Stomach (tissue), 9 donors: ENCODE measurements around the gene EFNB1. TPM values are rescaled to one million over a fixed set of nuclear protein-coding genes. Genes with fewer than 3 reads are reported as not detected.

Source experiments
- DNase-seq, 2 donors: peaks; one replicate each; pipeline versions ENCODE4 v3.0.0 to v3.0.0-alpha.2; 2013 to 2019
- H3K27ac ChIP-seq, 5 donors: fragments of 200-600 bp in 4 of 5; sonication (generic) in 4 of 5; one replicate each; pipeline ENCODE4 v1.5.1; 2013 to 2019; ENCODE audit warnings: mild to moderate bottlenecking in 1 of 5, moderate library complexity in 1 of 5
- H3K27me3 ChIP-seq, 3 donors: fragments of 200-600 bp; sonication (generic); one replicate each; pipeline ENCODE4 v1.5.1; 2017 to 2019; ENCODE audit warnings: mixed run types in 1 of 3
- H3K36me3 ChIP-seq, 4 donors: fragments of 200-600 bp; sonication (generic); 1 replicate in 3 of 4; 2 replicates in 1 of 4; pipeline ENCODE4 v1.5.1; 2016 to 2019
- H3K4me1 ChIP-seq, 4 donors: fragments of 200-600 bp; sonication (generic); one replicate each; pipeline ENCODE4 v1.5.1; 2016 to 2019
- H3K4me3 ChIP-seq, 4 donors: fragments of 200-600 bp; sonication (generic) in 3 of 4; one replicate each; pipeline ENCODE4 v1.5.1; 2016 to 2019; ENCODE audit warnings: mild to moderate bottlenecking in 1 of 4
- H3K9me3 ChIP-seq, 4 donors: fragments of 200-600 bp; sonication (generic); one replicate each; pipeline ENCODE4 v1.5.1; 2016 to 2019
- EP300 ChIP-seq: sonication (generic); formaldehyde crosslinking; IDR thresholded peaks from one replicate; pipeline ENCODE4 v1.6.1; 2017; ENCODE audit warnings: antibody characterized with exemption
- POLR2A ChIP-seq, 4 donors: fragments of 450-650 bp; IDR thresholded peaks; one replicate each; pipeline ENCODE4 v1.6.1; 2016; ENCODE audit warnings: antibody characterized with exemption in 4 of 4, control low read depth in 2 of 4, mild to moderate bottlenecking in 1 of 4, moderate library complexity in 1 of 4
- POLR2AphosphoS5 ChIP-seq, 3 donors: sonication (generic); formaldehyde crosslinking; IDR thresholded peaks; one replicate each; pipeline ENCODE4 v1.6.1; 2016; ENCODE audit warnings: antibody characterized with exemption in 3 of 3
- WGBS, 5 donors: extraction: QIAGEN DNeasy Blood & Tissue Kit in 3 of 5; methylation state at CpG; one replicate each; pipeline versions ENCODE4 v1.1.5 to v1.1.7; 2013 to 2018; 5-methylcytosine and 5-hydroxymethylcytosine counted together
- intact Hi-C: fragments of 100-400 bp; cut with DNase I; formaldehyde crosslinking; loops from one replicate; pipeline ENCODE4 v1.15.1; 2023; ENCODE audit warnings: low total_unique reads
- polyA plus RNA-seq, 3 donors: library from polyadenylated mRNA; stranded (reverse); fragments of 200-250 nt; gene quantifications; one replicate each; pipeline ENCODE4 v1.2.3, GENCODE V29; 2013
- total RNA-seq, 5 donors: library from RNA; depleted of rRNA; stranded (reverse); fragments of >200 nt; gene quantifications; one replicate each; pipeline versions ENCODE4 v1.1.0 to v1.2.3, GENCODE V29; 2014 to 2016
- TF ChIP-seq, protein P1 (sequence below), 7 experiments: fragments of 450-650 bp in 4 of 7; fragments of 200-600 bp in 3 of 7; sonication (generic) in 3 of 7; IDR thresholded peaks; one replicate each; pipeline ENCODE4 v1.5.1; 2016 to 2019; ENCODE audit warnings: antibody characterized with exemption in 7 of 7, control low read depth in 2 of 7, mild to moderate bottlenecking in 1 of 7
- donor health status: healthy with polysubstance abuse.
- donor health status: Bipolar disorder and iron deficiency.
- donor health status: healthy.

EFNB1 gene
- total and polyA plus RNA-seq, 8 donors = 5.8 to 160 (median 20.0) TPM

DNA sequence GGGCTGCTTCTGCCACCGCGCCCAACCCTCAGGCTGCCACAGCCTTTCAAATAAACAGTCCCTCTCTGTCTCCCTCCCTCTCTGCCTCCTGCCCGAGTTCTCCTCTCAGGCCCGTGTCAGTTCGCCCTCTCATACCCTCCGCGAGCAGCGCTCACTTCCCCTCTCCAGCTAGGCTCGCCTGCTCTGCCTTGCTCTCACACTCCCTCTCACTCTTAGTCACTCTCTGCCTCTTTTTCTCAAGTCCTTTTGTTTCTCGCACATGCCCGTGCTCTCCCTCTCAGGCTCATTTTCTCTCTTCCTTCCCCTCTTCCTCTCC lies 3.2 kb downstream of the EFNB1 start:
- intact Hi-C loops = loop anchor here (5.0 to 10.0 kb wide), 2 partner anchors 60 to 333 kb away; partner anchors contain the start of gene PJA1
- peak overlapping the region; percentile 64 to 79 (median 70) for H3K4me3 ChIP-seq
- no peaks in the 10 kb centered on the region for H3K36me3 ChIP-seq
- TF ChIP-seq POLR2AphosphoS5 (IDR thresholded peaks at IDR 0.05) (peak in 2 of 3 donors; percentile 47 to 49), EP300 (no peak), POLR2A (IDR thresholded peaks at IDR 0.05) (no peak)
- TF ChIP-seq, protein P1, sequence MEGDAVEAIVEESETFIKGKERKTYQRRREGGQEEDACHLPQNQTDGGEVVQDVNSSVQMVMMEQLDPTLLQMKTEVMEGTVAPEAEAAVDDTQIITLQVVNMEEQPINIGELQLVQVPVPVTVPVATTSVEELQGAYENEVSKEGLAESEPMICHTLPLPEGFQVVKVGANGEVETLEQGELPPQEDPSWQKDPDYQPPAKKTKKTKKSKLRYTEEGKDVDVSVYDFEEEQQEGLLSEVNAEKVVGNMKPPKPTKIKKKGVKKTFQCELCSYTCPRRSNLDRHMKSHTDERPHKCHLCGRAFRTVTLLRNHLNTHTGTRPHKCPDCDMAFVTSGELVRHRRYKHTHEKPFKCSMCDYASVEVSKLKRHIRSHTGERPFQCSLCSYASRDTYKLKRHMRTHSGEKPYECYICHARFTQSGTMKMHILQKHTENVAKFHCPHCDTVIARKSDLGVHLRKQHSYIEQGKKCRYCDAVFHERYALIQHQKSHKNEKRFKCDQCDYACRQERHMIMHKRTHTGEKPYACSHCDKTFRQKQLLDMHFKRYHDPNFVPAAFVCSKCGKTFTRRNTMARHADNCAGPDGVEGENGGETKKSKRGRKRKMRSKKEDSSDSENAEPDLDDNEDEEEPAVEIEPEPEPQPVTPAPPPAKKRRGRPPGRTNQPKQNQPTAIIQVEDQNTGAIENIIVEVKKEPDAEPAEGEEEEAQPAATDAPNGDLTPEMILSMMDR (IDR thresholded peaks at IDR 0.05) = no peak
- peaks cover 0 to 58% (median 31%) of the 10 kb centered on the region in 4 donors for H3K4me1 ChIP-seq
- WGBS, 5 donors = 2 to 34% (median 4%) methylated on average over 9 to 11 of the region's 11 CpGs
- DNase-seq = peak; percentile 45 to 80
- peaks cover 0 to 7% (median 0%) of the 10 kb centered on the region in 3 donors for H3K27me3 ChIP-seq
- H3K27ac ChIP-seq = peak overlapping the region in 4 of 5 donors; percentile 25 to 87 (median 84)
- no peaks in the 10 kb centered on the region for H3K9me3 ChIP-seq

- no peaks in the 10 kb centered on the region for H3K9me3 ChIP-seq
- 71 to 82% (median 81%) methylated on average over 5 to 12 of the region's 12 CpGs for WGBS, 5 donors
- H3K27ac ChIP-seq = peak overlapping the region in 4 of 5 donors; percentile 15 to 87 (median 54)
- TF ChIP-seq EP300 = no peak
- no peak for TF ChIP-seq POLR2A (IDR thresholded peaks at IDR 0.05)
- TF ChIP-seq, protein P1 (IDR thresholded peaks at IDR 0.05) = no peak
- TF ChIP-seq POLR2AphosphoS5 (IDR thresholded peaks at IDR 0.05) = no peak
- H3K4me3 ChIP-seq = peak overlapping the region in 3 of 4 donors; percentile 64 to 79 (median 71)
- peaks cover 0 to 4% (median 0%) of the 10 kb centered on the region in 3 donors for H3K27me3 ChIP-seq
- H3K36me3 ChIP-seq = no peaks in the 10 kb centered on the region
- H3K4me1 ChIP-seq = peaks cover 0 to 55% (median 31%) of the 10 kb centered on the region in 4 donors
- peak in 1 of 2 donors; percentile 17 for DNase-seq
- intact Hi-C loops = loop anchor here (5.0 to 10.0 kb wide), 2 partner anchors 60 to 332 kb away; partner anchors contain the start of gene PJA1
Measured at GRCh38 chrX:68832516-68833447, 4.0 kb downstream of the EFNB1 start.

DNA sequence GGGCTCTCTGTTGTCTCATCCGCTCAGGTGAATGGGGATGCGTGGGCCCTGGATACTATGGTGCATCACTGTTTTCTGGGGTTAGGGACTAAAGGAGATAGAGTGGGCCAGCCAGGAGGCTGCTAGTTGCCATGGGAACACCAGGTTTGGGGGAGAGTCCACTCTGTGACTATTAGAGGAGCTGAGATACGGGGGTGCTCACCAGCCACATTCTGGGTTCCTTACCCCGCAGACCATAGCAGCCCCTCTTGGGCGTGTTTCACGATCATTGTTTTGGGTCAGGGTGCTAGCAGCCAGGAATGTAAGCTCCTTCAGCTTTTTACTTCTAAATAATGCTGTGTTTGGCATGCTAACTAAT lies 4.6 kb downstream of the EFNB1 start:
- DNase-seq = no peak
- TF ChIP-seq, protein P1 (IDR thresholded peaks at IDR 0.05) = no peak
- no peak for TF ChIP-seq POLR2A (IDR thresholded peaks at IDR 0.05)
- TF ChIP-seq EP300 = no peak
- TF ChIP-seq POLR2AphosphoS5 (IDR thresholded peaks at IDR 0.05) = no peak
- Histone ChIP-seq H3K27ac (peak overlapping the region in 4 of 5 donors; percentile 15 to 87 (median 52)), H3K27me3 (peaks cover 0 to 3% (median 0%) of the 10 kb centered on the region in 3 donors), H3K4me1 (peaks cover 0 to 48% (median 26%) of the 10 kb centered on the region in 4 donors), H3K9me3 (no peaks in the 10 kb centered on the region), H3K36me3 (no peaks in the 10 kb centered on the region), H3K4me3 (peak overlapping the region in 1 of 4 donors; percentile 71)
- intact Hi-C loops = loop anchor here (5.0 to 10.0 kb wide), 2 partner anchors 59 to 331 kb away; partner anchors contain the start of gene PJA1
- 84 to 91% (median 86%) methylated on average over 6 of the region's 6 CpGs for WGBS, 5 donors

- WGBS, 5 donors = 55 to 74% (median 63%) methylated on average over 2 to 4 of the region's 4 CpGs
- no peaks in the 10 kb centered on the region for H3K9me3 ChIP-seq
- no peak overlapping the region for H3K4me3 ChIP-seq
- DNase-seq = peak in 1 of 2 donors; percentile 31
- peaks cover 0 to 3% (median 0%) of the 10 kb centered on the region in 3 donors for H3K27me3 ChIP-seq
- H3K27ac ChIP-seq = peak overlapping the region in 4 of 5 donors; percentile 28 to 87 (median 52)
- peaks cover 0 to 47% (median 26%) of the 10 kb centered on the region in 4 donors for H3K4me1 ChIP-seq
- TF ChIP-seq POLR2AphosphoS5 (IDR thresholded peaks at IDR 0.05) = no peak
- no peak for TF ChIP-seq POLR2A (IDR thresholded peaks at IDR 0.05)
- TF ChIP-seq EP300 = no peak
- TF ChIP-seq, protein P1 (IDR thresholded peaks at IDR 0.05) = no peak
- intact Hi-C loops = loop anchor here (5.0 to 10.0 kb wide), 2 partner anchors 58 to 331 kb away; partner anchors contain the start of gene PJA1
- H3K36me3 ChIP-seq = no peaks in the 10 kb centered on the region
Measured at GRCh38 chrX:68833855-68834331, 5.1 kb downstream of the EFNB1 start.
